ENCODE measurements around the gene MTERF1. TPM values are rescaled to one million over a fixed set of nuclear protein-coding genes. Genes with fewer than 3 reads are reported as not detected.

Gene MTERF1
- total and polyA plus RNA-seq, 11 donors = 5.5 to 11.6 (median 7.3) TPM

DNA sequence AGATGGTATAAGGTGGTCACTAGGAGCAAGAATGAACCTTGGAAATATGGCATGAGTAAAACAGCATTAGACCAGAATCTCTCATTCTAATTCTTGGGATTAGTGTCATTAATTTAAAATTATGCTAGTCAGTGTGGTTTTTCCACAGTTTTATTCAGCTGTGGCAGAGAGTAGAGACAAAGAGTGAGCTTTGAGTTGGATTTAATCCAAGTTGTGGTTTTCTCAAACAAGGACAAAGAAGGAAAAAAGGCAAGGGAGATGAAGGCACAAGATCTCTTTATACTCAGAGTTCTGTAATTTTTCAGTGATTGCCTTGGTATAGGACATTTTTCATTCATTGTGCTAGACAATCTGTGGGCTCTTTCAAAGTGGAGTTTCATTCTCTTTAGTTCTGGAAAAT is 32.0 kb upstream of the MTERF1 start:
- no peak for ATAC-seq

DNA sequence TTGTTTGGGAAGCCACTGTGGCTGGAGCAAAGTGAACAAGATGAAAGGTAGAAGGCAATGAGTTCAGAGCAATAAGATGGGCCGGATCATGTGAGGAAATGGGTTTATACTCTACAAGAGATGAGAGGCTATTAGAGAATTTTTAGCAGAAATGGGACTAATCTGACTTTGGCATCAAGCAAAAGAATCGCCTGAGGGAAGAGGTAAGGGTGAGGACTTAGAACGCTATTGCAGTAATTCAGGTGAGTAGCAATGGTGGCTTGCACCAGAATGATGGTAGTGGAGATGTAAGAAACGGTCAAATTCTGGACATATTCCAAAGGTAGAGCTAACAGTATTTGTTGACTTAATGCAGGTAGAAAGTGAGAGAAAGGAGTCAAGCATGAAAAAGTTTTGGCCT is 30.6 kb upstream of the MTERF1 start:
- TF ChIP-seq, protein P1, sequence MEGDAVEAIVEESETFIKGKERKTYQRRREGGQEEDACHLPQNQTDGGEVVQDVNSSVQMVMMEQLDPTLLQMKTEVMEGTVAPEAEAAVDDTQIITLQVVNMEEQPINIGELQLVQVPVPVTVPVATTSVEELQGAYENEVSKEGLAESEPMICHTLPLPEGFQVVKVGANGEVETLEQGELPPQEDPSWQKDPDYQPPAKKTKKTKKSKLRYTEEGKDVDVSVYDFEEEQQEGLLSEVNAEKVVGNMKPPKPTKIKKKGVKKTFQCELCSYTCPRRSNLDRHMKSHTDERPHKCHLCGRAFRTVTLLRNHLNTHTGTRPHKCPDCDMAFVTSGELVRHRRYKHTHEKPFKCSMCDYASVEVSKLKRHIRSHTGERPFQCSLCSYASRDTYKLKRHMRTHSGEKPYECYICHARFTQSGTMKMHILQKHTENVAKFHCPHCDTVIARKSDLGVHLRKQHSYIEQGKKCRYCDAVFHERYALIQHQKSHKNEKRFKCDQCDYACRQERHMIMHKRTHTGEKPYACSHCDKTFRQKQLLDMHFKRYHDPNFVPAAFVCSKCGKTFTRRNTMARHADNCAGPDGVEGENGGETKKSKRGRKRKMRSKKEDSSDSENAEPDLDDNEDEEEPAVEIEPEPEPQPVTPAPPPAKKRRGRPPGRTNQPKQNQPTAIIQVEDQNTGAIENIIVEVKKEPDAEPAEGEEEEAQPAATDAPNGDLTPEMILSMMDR (IDR thresholded peaks at IDR 0.05) = no peak
- TF ChIP-seq POLR2A (IDR thresholded peaks at IDR 0.05) = no peak
- Histone ChIP-seq H3K9me3 (no peaks in the 10 kb centered on the region), H3K27me3 (no peaks in the 10 kb centered on the region), H3K36me3 (no peaks in the 10 kb centered on the region), H3K27ac (no peak overlapping the region), H3K4me3 (no peak overlapping the region), H3K4me1 (peaks cover 0 to 15% (median 0%) of the 10 kb centered on the region in 12 donors)
- ATAC-seq = no peak
- DNase-seq = no peak
- intact Hi-C loops (cut with DNase I) = no loop called here
- 91 to 94% (median 93%) methylated on average over 4 of the region's 4 CpGs for WGBS, 4 donors

More for the DNA sequence above, 32.0 kb upstream of the MTERF1 start:
- intact Hi-C loops (cut with DNase I) = no loop called here
- Histone ChIP-seq H3K36me3 (no peaks in the 10 kb centered on the region), H3K27ac (no peak overlapping the region), H3K27me3 (no peaks in the 10 kb centered on the region), H3K9me3 (no peaks in the 10 kb centered on the region), H3K4me1 (peaks cover 0 to 15% (median 0%) of the 10 kb centered on the region in 12 donors), H3K4me3 (no peak overlapping the region)
- TF ChIP-seq POLR2A (IDR thresholded peaks at IDR 0.05) = no peak
- no peak for DNase-seq

DNA sequence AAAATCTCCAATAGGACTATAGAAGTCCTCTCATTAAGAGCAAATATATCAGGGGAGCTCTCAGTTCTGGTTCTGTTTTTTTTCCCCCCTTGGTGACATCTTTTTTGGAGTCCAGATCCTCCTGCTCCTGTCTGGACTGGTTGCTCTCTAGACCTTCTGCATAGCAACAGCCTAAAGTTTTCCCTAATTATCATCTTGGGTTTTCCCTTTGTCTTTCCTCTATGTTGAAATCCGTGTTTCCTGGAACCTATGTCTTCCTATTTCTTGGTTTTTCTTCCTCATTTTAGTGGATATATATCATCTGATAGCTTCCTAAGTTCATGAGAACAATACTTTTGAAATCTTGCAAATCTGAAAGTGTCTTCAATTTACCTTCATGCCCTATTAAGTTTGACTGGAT is 29.7 kb upstream of the MTERF1 start:
- no peaks in the 10 kb centered on the region for H3K9me3 ChIP-seq
- H3K4me3 ChIP-seq = no peak overlapping the region
- no peak for DNase-seq
- no peak for TF ChIP-seq POLR2A (IDR thresholded peaks at IDR 0.05)
- TF ChIP-seq, protein P1 (IDR thresholded peaks at IDR 0.05) = no peak
- no peaks in the 10 kb centered on the region for H3K36me3 ChIP-seq
- no peak for ATAC-seq
- WGBS, 4 donors = 43 to 76% (median 71%) methylated on average over 1 of the region's 1 CpG
- H3K27ac ChIP-seq = no peak overlapping the region
- no peaks in the 10 kb centered on the region for H3K27me3 ChIP-seq
- H3K4me1 ChIP-seq = peaks cover 0 to 15% (median 0%) of the 10 kb centered on the region in 12 donors
- intact Hi-C loops (cut with DNase I) = no loop called here

DNA sequence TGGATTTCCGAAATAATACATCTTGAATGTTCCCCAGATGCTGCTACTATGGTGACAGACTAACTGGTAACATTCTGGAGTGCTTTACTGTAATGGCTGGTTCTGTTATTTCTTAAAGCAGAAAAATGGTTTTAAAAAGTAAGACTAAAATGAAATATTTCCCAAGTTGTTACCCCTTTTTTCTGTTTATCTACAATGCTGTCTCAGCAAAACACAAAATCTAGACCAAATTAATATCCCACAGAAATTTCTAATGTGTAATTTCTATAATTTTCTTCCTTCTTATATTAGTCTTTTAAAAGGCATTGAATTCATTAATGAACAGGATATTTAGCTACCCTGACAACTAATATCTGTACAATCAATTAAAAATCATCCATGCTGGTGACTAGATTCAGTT is 19.1 kb upstream of the MTERF1 start:
- no peaks in the 10 kb centered on the region for H3K36me3 ChIP-seq
- H3K27ac ChIP-seq = no peak overlapping the region
- no peak for TF ChIP-seq POLR2A (IDR thresholded peaks at IDR 0.05)
- TF ChIP-seq, protein P1 (IDR thresholded peaks at IDR 0.05) = no peak
- WGBS, 4 donors = 81 to 89% (median 87%) methylated on average over 1 of the region's 1 CpG
- no peak overlapping the region for H3K4me3 ChIP-seq
- H3K9me3 ChIP-seq = no peaks in the 10 kb centered on the region
- no peaks in the 10 kb centered on the region for H3K4me1 ChIP-seq
- no peaks in the 10 kb centered on the region for H3K27me3 ChIP-seq
- DNase-seq = no peak
- no peak for ATAC-seq
- intact Hi-C loops (cut with DNase I) = no loop called here

DNA sequence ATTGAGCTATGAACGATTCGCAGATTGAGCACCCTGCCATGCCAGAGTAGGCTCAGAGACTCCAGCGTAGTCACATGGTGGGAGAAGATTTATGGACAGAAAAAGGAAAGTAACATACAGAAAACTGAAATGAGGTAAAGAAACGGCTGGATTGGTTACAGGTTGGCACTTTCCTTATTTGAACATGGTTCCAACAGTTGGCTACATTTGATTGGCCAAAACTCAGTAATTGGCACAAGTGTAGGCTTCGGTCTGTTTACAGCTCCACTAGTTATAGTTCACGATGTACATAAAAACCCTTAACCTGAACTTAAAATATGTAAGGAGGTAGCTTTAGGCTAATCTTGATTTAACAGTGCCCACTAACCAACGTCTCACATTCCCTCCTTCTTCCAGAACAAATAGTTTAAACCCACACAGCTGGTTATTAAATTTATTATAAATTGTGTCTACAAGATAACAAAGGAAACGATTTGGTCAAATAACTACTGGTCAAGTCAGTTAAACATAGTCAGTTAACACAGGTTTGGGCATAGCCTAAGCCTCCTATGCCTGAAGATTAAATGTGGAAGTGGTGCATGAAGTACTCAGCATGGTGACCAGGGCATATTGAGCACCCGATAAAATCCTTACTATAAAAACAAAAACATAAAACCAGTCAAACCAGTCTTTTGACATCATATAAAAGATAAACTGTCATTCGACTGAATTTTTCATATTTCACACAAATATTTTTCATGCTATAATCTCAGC is 17.9 kb upstream of the MTERF1 start:
- no peak overlapping the region for H3K27ac ChIP-seq
- H3K9me3 ChIP-seq = no peaks in the 10 kb centered on the region
- H3K36me3 ChIP-seq = no peaks in the 10 kb centered on the region
- ATAC-seq (no peak), DNase-seq (no peak)
- intact Hi-C loops (cut with DNase I) = no loop called here
- no peak for TF ChIP-seq POLR2A (IDR thresholded peaks at IDR 0.05)
- TF ChIP-seq, protein P1 (IDR thresholded peaks at IDR 0.05) = no peak
- H3K4me3 ChIP-seq = no peak overlapping the region
- H3K4me1 ChIP-seq = no peaks in the 10 kb centered on the region
- 83 to 85% (median 84%) methylated on average over 10 of the region's 10 CpGs for WGBS, 4 donors
- no peaks in the 10 kb centered on the region for H3K27me3 ChIP-seq

Data from heart left ventricle (tissue), 16 donors.